Measurements from ENCODE around the gene DBH.

Gene DBH

DNA sequence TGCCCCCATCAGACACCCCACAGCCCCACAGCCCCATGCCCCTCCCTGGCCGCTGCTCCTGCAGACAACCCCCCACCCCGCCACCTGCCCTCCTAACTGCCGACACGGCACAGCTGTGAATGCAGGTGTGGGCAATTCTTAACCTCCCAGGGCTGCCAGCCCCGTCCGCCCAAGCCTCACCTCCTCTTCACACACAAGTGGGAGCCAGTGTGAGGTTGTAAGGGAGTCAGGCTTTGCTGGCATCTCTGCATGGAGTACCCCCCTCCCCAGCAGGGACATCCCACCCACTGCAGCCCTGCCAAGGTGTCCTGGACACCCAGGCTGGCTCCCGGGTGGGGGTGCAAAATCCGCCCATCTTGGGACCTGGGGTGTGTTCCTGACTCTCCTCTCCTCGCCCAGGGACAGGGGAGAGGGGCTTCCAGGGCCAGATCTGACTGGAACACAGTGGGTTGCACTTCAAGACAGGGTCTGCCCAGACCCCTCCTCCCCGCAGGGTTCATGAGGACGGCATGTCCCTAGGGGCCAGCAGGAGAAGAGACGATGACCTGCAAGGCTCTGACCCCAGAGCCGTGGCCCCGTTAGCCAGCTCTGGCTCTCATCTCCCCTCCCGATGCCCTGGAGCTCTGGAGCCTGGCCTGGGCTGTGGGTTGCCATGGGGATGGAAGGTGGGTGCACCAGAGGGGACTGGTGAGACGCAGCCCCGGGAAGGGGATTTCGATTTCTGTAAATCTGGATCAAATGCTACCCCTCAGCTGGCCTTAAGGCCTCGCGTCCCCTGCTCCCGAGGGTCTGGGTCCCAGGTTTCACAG, 67.6 kb downstream of the DBH start:
- DNase-seq, result no peak

DNA sequence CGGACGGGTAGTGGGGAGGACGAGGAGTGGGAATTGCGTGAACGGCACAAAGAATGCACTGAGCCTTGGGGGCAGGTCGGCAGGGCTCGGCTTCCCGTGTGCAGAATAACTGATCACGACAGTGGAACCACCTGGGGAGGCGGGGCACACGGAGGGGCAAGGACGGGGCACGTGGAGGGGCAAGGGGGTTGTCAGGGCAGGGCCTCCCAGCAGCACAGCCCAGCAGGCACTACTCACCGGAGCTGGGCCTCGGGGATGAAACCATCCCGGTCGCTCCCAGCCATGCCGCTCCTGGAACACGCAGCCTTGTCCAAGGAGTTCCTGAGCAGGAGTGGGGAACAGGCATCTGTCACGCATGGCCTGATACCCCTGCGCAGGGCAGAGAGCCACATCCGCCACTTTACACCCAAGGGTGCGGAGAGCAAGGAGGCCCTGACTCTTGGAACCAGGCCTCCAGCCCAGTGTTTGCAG, 68.6 kb downstream of the DBH start:
- DNase-seq, result no peak

DNA sequence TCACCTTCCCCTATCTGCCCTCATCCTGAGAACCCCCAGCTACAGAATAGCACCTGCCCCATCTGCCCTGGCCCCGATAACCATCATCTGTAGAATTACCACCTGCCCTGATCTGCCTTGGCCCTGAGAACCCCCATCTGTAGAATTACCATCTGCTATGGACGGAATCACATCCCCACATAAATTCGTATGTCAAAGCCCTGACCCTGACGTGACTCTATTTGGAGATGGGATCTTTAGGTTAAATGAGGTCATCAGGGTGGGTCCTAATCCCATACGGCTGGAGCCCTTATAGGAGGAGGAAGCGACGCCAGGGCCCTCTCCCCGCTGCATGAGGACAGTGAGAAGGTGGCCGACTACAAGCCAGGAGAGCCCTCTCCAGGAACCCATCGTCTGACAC, 69.4 kb downstream of the DBH start:
- DNase-seq, result no peak

DNA sequence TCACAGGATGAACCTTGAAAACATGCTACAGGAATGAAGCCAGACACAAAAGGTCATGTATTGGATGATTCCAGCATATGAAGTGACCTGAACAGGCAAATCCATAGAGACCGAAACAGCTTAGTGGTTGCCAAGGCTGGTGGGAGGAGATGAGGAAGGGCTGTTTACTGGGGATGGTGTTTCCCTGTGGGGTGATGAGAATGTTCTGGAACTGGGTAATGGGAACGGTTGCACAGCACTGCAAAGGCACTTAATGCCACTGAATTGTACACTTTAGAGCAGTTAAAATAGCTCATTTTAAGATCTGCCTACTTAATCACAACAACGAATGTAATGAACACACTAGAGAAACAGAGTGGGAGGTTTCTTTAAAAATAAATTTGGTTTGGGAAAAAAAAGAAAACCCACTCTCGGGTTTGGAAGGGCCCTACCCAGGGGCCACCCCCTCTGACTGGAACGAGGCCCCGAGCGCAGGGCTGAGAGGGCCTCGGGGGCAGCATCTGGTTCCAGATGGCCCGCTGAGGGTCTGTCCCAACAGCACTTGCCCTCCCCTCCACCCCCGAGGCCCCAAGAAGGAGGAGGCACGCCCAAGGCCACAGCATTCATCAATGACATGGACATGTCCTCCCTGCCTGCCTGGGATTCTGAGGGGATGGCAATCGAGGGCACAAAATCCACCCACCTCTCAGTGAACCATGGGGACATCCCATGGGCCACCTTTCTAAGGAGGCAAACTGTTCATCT, 70.3 kb downstream of the DBH start:
- DNase-seq, result no peak

DNA sequence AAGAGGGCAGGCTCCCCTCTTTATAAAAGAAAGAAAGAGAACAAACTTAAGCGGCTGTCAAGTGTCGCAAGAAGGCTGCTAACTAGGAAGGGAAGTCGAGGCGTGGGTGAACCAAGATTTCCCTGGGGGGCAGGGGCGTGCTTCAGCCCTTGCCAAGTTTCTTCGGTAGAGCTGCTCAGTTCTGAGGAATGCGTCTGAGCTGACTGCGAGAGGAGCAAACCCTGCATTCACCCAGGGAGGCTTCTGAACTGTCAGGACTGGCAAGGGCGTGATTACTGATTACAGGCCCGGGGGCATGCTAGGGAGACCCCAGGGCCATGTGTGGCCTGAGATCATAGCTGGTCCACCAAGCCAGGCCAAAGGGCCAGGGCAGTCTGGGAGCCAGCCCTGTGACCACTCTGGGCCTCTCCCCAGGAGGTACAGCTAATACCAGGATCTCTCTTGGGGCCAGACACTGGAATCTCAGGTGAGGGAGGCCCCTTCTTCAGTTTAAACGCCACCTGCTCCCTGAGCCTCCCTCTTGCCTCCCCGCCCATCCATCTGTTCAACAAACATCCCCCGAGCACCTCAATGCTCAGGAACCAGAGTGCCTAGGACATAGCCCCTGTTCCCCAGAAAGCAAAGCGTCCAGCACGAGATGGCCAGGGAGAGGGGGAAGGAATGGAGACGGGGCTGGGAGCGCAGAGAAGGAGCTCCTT, 71.1 kb downstream of the DBH start:
- no peak for DNase-seq

DNA sequence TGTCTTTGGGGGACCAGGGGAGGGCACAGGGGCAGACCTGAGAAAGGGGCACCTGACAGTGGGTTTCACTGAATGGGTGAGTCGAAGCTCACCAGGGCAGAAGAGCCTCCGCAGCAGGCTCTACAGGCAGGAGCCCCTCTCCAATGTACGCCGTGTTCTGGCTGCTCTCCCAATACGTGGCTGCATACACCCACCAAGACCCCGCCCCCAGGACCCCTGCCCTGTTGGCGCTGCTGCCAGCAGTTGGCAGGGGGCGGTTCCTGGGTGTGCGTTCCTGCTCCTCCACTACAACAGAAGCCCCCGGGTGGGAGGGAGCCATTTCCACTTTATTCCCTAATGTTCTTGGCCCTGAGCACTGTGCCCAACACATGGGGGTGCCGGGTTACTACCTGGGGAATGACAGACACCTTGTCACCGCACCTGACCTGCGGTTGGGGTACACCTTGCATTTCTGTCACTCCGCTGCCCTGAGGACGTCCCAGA, 71.6 kb downstream of the DBH start:
- no peak for DNase-seq

DNA sequence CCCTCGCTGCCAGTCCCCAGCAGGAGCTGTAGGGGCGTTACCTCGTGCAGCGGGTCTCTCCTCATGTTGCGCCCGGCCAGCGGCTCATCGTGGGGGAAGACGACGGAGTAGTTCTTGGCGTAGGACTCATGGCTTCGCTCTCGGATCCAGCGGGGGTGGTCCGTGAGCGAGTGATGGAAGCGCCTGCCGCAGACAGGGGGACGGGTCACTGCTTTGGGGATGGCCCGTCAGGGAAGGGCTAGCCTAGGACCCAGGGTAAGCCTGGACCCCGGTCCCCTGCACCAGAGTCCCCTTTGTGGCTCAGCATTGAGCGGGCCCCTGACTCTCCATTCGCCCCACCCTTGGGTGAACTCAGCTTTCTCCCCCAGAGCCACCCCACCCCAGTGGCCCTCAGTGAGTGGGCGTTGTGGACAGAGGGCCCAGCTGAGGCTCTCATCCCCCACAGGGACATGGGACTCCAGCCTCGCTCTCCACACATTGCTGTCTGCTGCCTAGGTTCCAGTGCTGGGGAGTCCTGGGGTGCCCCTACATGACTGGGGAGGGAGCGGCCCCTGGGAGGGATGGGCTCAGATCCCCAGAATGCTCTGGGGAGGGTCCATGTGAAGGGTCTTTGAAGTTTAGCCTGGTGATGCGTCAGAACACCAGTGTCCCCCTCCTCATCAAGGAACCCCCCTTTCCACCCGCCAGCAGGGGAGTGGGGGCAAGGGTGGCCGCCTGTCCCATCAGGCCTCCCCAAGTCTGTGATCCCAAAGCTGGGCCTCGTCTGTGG, 72.3 kb downstream of the DBH start:
- DNase-seq, result no peak

Data from activated CD4-positive, alpha-beta T cell treated with anti-CD3 and anti-CD28 coated beads, Interleukin-2, amount 50 U/mL, for 48 hours (primary cell).